Activated CD4-positive, alpha-beta memory T cell treated with anti-CD3 and anti-CD28 coated beads for 36 hours (primary cell): ENCODE measurements around the gene SMARCA2. TPM values are rescaled to one million over a fixed set of nuclear protein-coding genes. Genes with fewer than 3 reads are reported as not detected.

ENCODE experiments used
- CTCF ChIA-PET: fragments of 350-600 bp; sonication (Branson Sonifier 250); formaldehyde crosslinking; loops from one replicate; lab custom pipeline; 2021; ENCODE audit warnings: antibody characterized with exemption, inconsistent platforms; lab: Charles Lee
- POLR2A ChIA-PET: fragments of 350-600 bp; sonication (Branson Sonifier 250); formaldehyde crosslinking; loops from one replicate; lab custom pipeline; 2021; ENCODE audit warnings: antibody characterized with exemption; lab: Charles Lee
- DNase-seq: peaks from one replicate; pipeline ENCODE4 v3.0.0-alpha.2; 2020
- H3K27ac Mint-ChIP-seq: one replicate; pipeline ENCODE4 v1.8.0; 2021; ENCODE audit warnings: mixed read lengths
- H3K27me3 Mint-ChIP-seq: one replicate; pipeline ENCODE4 v1.8.0; 2021; ENCODE audit warnings: mixed read lengths
- H3K36me3 Mint-ChIP-seq: one replicate; pipeline ENCODE4 v1.8.0; 2021; ENCODE audit warnings: mixed read lengths
- H3K4me1 Mint-ChIP-seq: one replicate; pipeline ENCODE4 v1.8.0; 2021; ENCODE audit warnings: low read depth, mixed read lengths
- H3K4me3 Mint-ChIP-seq: one replicate; pipeline ENCODE4 v1.8.0; 2021; ENCODE audit warnings: mild to moderate bottlenecking, mixed read lengths
- H3K9me3 Mint-ChIP-seq: one replicate; pipeline ENCODE4 v1.8.0; 2021; ENCODE audit warnings: mixed read lengths
- intact Hi-C: fragments of 100-400 bp; cut with micrococcal nuclease; formaldehyde crosslinking; loops from one replicate; pipeline ENCODE4 v1.15.1; 2023
- total RNA-seq, 2 experiments: library from RNA; stranded (reverse); gene quantifications; one replicate each; pipeline ENCODE4 v1.2.3, GENCODE V29; 2021

SMARCA2 gene
- total RNA-seq, 2 experiments from 2014 or later = 95.1 to 100 TPM

DNA sequence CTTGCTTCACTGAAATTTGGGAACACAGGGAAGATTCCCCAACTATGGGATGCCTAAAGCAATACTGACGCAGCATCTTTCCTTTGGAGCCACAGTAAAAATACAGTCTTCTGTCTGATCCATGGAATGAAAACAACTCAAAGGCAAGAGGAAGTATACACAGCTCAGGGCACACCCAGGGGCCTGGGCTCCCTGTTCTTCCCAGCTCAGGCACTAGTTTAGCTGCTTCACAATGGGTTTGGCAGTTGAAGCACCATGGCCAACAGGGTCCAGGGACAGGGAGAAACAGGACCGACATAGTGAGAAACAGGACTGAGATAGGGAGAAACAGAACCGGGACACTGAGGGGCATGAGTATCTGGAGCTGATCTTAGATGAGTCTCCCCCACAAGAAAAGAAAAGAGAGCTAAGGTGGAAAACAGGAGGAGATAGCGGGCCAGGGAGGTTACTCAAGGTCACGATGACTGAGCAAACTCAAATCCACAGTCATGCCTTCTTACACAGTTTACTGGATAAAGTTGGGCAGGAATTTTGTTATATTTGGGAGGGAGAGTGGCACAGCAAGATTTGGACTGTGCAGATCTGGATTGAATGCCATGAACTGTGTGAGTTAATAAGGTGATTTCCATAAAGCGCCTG lies 198.8 kb downstream of the SMARCA2 start:
- H3K27me3 Mint-ChIP-seq = no peaks in the 10 kb centered on the region
- no peaks in the 10 kb centered on the region for H3K9me3 Mint-ChIP-seq
- intact Hi-C loops = no loop called here
- CTCF ChIA-PET = no interaction called here
- H3K4me1 Mint-ChIP-seq = no peaks in the 10 kb centered on the region
- DNase-seq = no peak
- no peaks in the 10 kb centered on the region for H3K36me3 Mint-ChIP-seq
- no peak overlapping the region for H3K27ac Mint-ChIP-seq
- no peak overlapping the region for H3K4me3 Mint-ChIP-seq
- POLR2A ChIA-PET = no interaction called here

DNA sequence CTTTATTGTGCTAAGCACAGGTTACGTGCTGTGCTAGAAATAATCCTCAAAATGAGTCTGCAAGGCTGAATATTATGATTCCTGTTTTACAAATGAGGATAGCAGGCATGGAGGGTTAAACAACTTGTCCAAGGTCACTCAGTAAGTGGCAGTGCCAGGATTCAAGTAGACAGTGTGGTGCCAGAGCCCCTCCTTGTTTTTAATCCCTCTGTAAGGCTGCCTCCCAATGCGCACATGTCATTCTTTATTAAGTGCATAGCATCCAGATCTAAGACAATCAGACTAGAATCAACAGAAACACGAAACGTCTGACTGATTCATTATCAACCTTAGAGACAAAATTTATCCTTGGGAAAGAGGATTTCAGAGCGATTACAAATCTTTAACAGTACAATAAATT lies 199.6 kb downstream of the SMARCA2 start:
- no peak for DNase-seq
- H3K27ac Mint-ChIP-seq = no peak overlapping the region
- no peaks in the 10 kb centered on the region for H3K4me1 Mint-ChIP-seq
- H3K9me3 Mint-ChIP-seq = no peaks in the 10 kb centered on the region
- no peaks in the 10 kb centered on the region for H3K36me3 Mint-ChIP-seq
- CTCF ChIA-PET = no interaction called here
- intact Hi-C loops = no loop called here
- POLR2A ChIA-PET = no interaction called here
- no peaks in the 10 kb centered on the region for H3K27me3 Mint-ChIP-seq
- no peak overlapping the region for H3K4me3 Mint-ChIP-seq

DNA sequence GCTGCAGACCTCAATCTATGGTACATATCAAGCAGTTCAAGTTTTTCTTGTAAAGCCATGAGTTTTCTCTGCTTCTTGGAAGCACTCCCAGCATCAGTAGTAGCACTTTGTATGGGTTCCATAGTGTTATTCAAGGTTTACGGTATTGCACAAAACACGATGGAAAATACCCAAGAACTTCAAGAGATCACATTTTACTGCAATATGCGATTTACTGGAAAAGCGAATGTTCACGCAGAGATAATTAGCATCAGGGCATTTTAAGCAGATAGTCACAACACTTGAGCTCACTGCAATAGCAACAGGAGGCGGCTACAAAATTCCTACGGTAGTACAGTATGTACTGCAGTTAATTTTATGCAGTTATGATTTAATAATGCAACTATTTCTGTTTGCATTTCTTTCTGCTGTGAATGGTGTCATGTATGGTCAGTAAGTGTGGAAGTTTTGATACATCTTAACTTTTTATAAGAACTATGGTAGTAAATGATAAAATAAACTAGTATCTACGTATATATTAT lies 200.8 kb downstream of the SMARCA2 start:
- no peak for DNase-seq
- POLR2A ChIA-PET = no interaction called here
- H3K4me1 Mint-ChIP-seq = no peaks in the 10 kb centered on the region
- CTCF ChIA-PET = no interaction called here
- intact Hi-C loops = no loop called here
- H3K27ac Mint-ChIP-seq = no peak overlapping the region
- peaks cover 3% of the 10 kb centered on the region for H3K9me3 Mint-ChIP-seq
- H3K4me3 Mint-ChIP-seq = no peak overlapping the region
- peaks cover 2% of the 10 kb centered on the region for H3K36me3 Mint-ChIP-seq
- no peaks in the 10 kb centered on the region for H3K27me3 Mint-ChIP-seq

DNA sequence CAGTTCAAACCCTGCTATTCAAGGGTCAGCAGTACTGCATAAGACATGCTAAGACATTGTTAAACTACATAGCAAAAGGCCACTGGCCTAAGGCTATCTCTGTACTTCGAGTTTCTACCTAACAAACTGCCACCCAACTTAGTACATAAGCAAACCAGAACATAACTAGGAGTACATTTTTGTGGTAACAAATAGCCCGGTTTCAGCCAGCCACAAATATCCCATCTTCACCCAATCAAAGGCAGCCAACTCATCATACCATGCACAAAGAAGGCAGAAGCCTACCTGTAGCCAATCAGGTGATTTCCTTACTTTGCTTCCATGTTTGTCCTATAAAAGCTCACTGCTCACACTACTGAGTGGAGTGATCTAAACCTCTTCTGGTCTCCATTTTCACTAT lies 201.4 kb downstream of the SMARCA2 start:
- POLR2A ChIA-PET = no interaction called here
- no peak for DNase-seq
- CTCF ChIA-PET = no interaction called here
- H3K27ac Mint-ChIP-seq = no peak overlapping the region
- no peak overlapping the region for H3K4me3 Mint-ChIP-seq
- intact Hi-C loops = no loop called here
- no peaks in the 10 kb centered on the region for H3K4me1 Mint-ChIP-seq
- H3K9me3 Mint-ChIP-seq = peaks cover 5% of the 10 kb centered on the region
- no peaks in the 10 kb centered on the region for H3K27me3 Mint-ChIP-seq
- peaks cover 4% of the 10 kb centered on the region for H3K36me3 Mint-ChIP-seq

DNA sequence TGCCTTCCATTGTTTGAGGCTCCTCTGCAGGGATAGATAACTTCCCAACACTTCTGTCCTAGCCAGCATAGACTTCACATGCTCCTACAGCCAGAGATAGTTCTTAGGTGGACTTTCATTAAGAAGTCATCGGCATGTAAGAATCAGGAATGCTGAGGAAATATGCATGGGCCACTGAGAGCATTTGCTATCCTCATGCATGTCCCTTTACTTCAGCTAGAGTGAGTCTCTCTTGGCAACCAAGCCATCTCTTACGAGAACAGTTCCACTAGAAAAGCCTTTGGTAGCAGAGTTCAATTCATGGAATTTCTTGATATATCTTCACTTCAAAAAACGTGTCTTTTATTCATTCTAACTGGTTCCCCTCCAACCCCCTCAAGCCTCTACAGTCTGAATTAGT lies 202.4 kb downstream of the SMARCA2 start:
- H3K27ac Mint-ChIP-seq = no peak overlapping the region
- intact Hi-C loops = no loop called here
- CTCF ChIA-PET = no interaction called here

DNA sequence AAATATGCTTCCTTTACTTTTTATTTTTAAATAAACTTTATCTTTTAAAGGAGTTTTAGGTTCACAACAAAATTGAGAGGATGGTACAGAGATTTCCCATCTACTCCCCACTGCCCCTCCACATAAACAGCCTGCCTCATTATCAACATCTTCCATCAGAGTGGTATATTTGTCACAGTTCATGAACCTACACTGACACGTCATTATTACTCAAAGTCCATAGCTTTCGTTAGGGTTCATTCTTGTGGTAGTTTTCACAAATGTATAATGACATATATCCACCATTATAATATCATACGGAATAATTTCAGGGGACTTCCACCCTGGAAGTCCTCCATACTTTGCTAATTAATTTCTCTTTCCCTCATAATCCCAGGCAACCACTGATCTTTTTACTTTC lies 204.9 kb downstream of the SMARCA2 start:
- POLR2A ChIA-PET = no interaction called here
- H3K9me3 Mint-ChIP-seq = peaks cover 10% of the 10 kb centered on the region
- H3K27me3 Mint-ChIP-seq = no peaks in the 10 kb centered on the region
- no peaks in the 10 kb centered on the region for H3K4me1 Mint-ChIP-seq
- CTCF ChIA-PET = no interaction called here
- no peak overlapping the region for H3K27ac Mint-ChIP-seq
- H3K36me3 Mint-ChIP-seq = peaks cover 6% of the 10 kb centered on the region
- intact Hi-C loops = no loop called here
- H3K4me3 Mint-ChIP-seq = no peak overlapping the region
- DNase-seq = no peak

More for the DNA sequence above, 202.4 kb downstream of the SMARCA2 start:
- DNase-seq = no peak
- Mint-ChIP-seq H3K27me3 (no peaks in the 10 kb centered on the region), H3K4me3 (no peak overlapping the region), H3K9me3 (peaks cover 6% of the 10 kb centered on the region), H3K36me3 (peaks cover 5% of the 10 kb centered on the region), H3K4me1 (no peaks in the 10 kb centered on the region)
- POLR2A ChIA-PET = no interaction called here

DNA sequence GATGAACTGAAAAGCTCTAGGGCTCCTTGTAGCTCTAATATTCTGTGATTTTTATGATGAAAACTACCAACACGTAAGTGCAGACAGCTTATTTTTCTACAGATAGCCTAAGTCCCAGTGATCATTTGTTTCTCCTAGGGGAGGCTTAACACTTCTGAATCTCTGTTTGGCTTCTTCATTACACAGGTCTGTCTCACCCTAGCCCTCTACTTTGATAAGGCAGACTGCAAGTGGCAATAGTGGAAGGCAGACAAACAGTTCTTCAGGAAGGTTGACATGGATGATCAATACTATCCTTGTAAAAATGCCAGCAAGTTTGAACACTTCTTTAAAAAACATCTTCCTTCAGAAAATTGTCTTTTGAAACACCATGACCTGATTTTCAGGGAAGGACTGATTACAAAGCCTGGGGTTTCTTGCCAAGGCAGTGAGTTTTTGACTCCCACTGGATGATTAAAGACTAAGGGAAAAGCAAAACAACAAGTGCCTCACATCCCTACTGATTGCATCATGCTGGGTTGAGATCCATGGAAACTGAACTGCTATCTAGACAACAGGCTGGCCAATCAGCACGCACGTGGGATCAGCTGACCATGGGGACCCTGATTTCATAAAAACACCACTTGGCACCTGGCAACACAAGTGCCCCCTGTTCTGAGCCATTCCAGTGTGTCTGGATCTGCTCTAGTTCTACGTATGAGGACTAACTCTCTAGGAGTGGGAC lies 212.2 kb downstream of the SMARCA2 start:
- CTCF ChIA-PET = no interaction called here
- intact Hi-C loops = no loop called here

DNA sequence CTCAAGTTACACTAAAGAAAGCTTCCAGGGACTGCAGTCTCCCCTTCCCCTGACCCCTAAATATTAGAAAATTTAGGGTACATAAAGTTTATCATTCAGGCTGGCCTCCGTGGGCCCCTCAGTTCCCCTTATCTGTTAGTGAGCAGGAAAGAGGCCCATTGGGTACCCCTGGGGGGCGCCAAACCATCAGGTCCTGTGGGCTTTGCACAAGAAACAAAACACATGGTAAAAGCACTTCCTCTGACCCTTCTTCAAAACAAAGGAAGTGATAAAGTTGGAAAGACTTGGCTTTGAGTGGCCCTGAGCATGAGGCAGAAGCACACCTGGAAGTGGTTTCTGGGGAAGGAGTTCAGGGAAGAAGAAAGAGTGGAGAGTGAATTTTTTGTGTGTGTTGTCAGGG lies 213.0 kb downstream of the SMARCA2 start:
- no peak overlapping the region for H3K4me3 Mint-ChIP-seq
- peaks cover 3% of the 10 kb centered on the region for H3K36me3 Mint-ChIP-seq
- H3K4me1 Mint-ChIP-seq = no peaks in the 10 kb centered on the region
- peaks cover 6% of the 10 kb centered on the region for H3K9me3 Mint-ChIP-seq
- DNase-seq = peak; percentile 38
- intact Hi-C loops = no loop called here
- ChIA-PET CTCF (no interaction called here), POLR2A (no interaction called here)
- no peaks in the 10 kb centered on the region for H3K27me3 Mint-ChIP-seq
- no peak overlapping the region for H3K27ac Mint-ChIP-seq

More for the DNA sequence above, 212.2 kb downstream of the SMARCA2 start:
- H3K4me1 Mint-ChIP-seq = no peaks in the 10 kb centered on the region
- no peak for DNase-seq
- no peak overlapping the region for H3K4me3 Mint-ChIP-seq
- H3K27me3 Mint-ChIP-seq = no peaks in the 10 kb centered on the region
- H3K36me3 Mint-ChIP-seq = peaks cover 5% of the 10 kb centered on the region
- H3K27ac Mint-ChIP-seq = no peak overlapping the region
- POLR2A ChIA-PET = no interaction called here
- H3K9me3 Mint-ChIP-seq = peaks cover 11% of the 10 kb centered on the region

DNA sequence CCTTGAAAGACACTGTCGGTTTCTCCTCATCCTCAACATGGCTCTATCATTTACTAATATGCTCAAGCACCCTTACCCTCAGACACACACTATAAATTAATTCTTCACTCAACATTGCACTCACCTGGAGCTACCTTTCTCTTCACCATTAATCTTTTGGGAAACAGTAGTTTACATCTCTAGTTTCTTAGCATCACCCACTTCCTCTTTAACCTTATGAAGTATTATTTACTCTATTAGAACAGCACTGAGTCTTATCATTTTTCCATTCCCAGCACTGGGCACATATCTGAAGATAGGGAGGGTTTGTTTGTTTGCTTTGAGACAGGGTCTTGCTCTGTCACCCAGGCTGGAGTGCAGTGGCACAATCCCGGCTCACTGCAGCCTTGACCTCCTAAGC lies 213.5 kb downstream of the SMARCA2 start:
- H3K9me3 Mint-ChIP-seq = peaks cover 5% of the 10 kb centered on the region
- H3K27ac Mint-ChIP-seq = no peak overlapping the region
- no peaks in the 10 kb centered on the region for H3K4me1 Mint-ChIP-seq
- ChIA-PET CTCF (interaction anchor here (0.9 kb wide), 1 partner anchor 12 kb away, joined by 3 read pairs; no protein-coding TSS in a partner anchor), POLR2A (no interaction called here)
- H3K36me3 Mint-ChIP-seq = peaks cover 3% of the 10 kb centered on the region
- DNase-seq = no peak
- peaks cover 1% of the 10 kb centered on the region for H3K27me3 Mint-ChIP-seq
- intact Hi-C loops = no loop called here
- H3K4me3 Mint-ChIP-seq = no peak overlapping the region

DNA sequence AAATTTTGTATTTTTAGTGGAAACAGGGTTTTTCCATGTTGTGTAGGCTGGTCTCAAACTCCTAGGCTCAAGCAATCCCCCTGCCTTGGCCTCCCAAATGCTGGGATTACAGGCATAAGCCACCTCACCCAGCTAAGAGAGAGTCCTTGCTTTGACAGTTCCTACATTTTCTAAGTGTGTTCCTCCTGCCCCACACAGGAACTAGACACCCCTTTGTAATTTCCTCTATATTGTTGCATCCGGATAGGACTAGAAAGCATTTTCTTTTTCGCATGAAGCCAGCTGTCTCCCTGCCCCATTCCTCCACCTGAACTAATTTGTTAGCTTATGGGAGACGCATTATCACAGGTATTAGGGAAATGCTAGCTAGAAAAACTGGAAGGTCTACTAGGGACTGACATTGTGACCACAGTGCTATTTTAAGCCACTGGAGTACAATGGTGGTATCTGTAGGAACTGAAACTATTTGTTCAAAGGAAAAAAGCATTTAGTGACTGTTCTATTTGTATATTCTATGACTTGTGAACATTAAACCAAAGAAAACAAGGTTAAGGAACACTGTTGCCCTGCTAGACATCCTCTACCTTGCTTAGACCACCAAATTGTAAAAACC lies 214.1 kb downstream of the SMARCA2 start:
- H3K27me3 Mint-ChIP-seq = peaks cover 1% of the 10 kb centered on the region
- no peak for DNase-seq
- intact Hi-C loops = no loop called here
- no peak overlapping the region for H3K27ac Mint-ChIP-seq
- H3K9me3 Mint-ChIP-seq = peaks cover 5% of the 10 kb centered on the region
- ChIA-PET CTCF (interaction anchor here (0.9 kb wide), 1 partner anchor 12 kb away, joined by 3 read pairs; no protein-coding TSS in a partner anchor), POLR2A (no interaction called here)
- H3K36me3 Mint-ChIP-seq = peaks cover 3% of the 10 kb centered on the region
- H3K4me1 Mint-ChIP-seq = no peaks in the 10 kb centered on the region
- no peak overlapping the region for H3K4me3 Mint-ChIP-seq

DNA sequence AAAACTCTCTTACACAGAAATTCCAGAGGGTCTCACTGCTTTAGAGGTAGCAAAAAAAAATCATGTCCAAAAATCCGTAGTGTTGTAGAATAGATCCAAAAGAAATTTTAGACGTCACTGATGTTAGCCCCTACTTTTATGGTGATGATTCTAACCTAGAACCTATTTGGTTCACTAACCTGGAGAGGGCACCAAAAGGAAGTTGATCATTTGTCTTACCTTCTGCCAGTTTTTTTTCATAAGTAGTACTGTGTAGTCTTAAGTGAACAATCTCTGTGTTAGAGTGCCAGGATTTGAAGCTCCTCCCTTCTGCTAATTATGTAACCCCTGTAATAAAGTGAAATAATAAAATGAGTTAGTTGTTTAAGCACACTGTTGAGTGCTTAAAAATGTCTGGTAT lies 215.2 kb downstream of the SMARCA2 start:
- H3K27ac Mint-ChIP-seq = no peak overlapping the region
- H3K27me3 Mint-ChIP-seq = peaks cover 1% of the 10 kb centered on the region
- intact Hi-C loops = no loop called here
- H3K9me3 Mint-ChIP-seq = peaks cover 5% of the 10 kb centered on the region
- H3K4me1 Mint-ChIP-seq = no peaks in the 10 kb centered on the region
- ChIA-PET CTCF (no interaction called here), POLR2A (no interaction called here)
- DNase-seq = no peak
- H3K4me3 Mint-ChIP-seq = no peak overlapping the region
- peaks cover 3% of the 10 kb centered on the region for H3K36me3 Mint-ChIP-seq

DNA sequence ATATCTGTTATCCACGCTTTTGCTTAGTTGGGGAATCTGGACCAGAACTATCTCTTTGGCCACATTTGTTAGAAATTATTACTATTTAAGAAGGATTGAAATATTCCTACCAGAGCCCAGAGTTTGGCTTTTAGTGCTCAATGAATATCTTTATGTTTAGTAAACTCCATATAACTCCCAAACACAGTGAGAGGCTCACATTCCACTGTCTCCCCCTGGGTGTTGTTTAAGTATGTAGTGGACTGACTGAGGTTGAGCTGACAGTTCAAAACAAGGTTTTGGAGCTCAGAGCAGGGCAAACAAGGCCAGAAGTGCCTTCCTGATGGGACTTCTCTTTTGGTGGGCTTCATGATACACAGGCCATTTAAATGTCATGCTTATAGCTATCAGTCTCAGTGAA lies 216.0 kb downstream of the SMARCA2 start:
- intact Hi-C loops = no loop called here
- H3K36me3 Mint-ChIP-seq = peaks cover 3% of the 10 kb centered on the region
- POLR2A ChIA-PET = no interaction called here
- H3K4me1 Mint-ChIP-seq = no peaks in the 10 kb centered on the region
- peaks cover 1% of the 10 kb centered on the region for H3K27me3 Mint-ChIP-seq
- no peak overlapping the region for H3K27ac Mint-ChIP-seq
- CTCF ChIA-PET = no interaction called here
- peaks cover 5% of the 10 kb centered on the region for H3K9me3 Mint-ChIP-seq
- no peak for DNase-seq
- H3K4me3 Mint-ChIP-seq = no peak overlapping the region
